HG03460 (cell line): ENCODE measurements around the gene DLX3.

Experiments
- ATAC-seq: cut with Tn5 transposase; IDR thresholded peaks from one replicate; pipeline ENCODE4 v1.9.1; 2021; ENCODE audit not compliant: unreplicated experiment

The DLX3 gene

GRCh38 chr17:50024808-50025207 is 29.8 kb upstream of the DLX3 start:
- no peak for ATAC-seq

- no peak for ATAC-seq
Observed at GRCh38 chr17:50023520-50023919, 28.5 kb upstream of the DLX3 start.

GRCh38 chr17:50022463-50023130 is 27.6 kb upstream of the DLX3 start:
- no peak for ATAC-seq

- ATAC-seq, result no peak
Observed at GRCh38 chr17:50021681-50022370, 26.8 kb upstream of the DLX3 start.

- ATAC-seq, result no peak
Observed at GRCh38 chr17:50020841-50021599, 26.0 kb upstream of the DLX3 start.

- ATAC-seq, result no peak
Observed at GRCh38 chr17:50018909-50019308, 23.9 kb upstream of the DLX3 start.

- no peak for ATAC-seq
Observed at GRCh38 chr17:50015146-50015545, 20.1 kb upstream of the DLX3 start.

- no peak for ATAC-seq
Observed at GRCh38 chr17:50014471-50015088, 19.6 kb upstream of the DLX3 start.

- no peak for ATAC-seq
Observed at GRCh38 chr17:50013079-50013478, 18.1 kb upstream of the DLX3 start.

GRCh38 chr17:50009282-50009681 is 14.3 kb upstream of the DLX3 start:
- ATAC-seq, result no peak

GRCh38 chr17:50003911-50004310 is 8.9 kb upstream of the DLX3 start:
- ATAC-seq, result no peak

GRCh38 chr17:49998836-49999511 is 4.0 kb upstream of the DLX3 start:
- ATAC-seq, result no peak

- ATAC-seq, result no peak
Observed at GRCh38 chr17:49997773-49998703, 3.0 kb upstream of the DLX3 start.

- ATAC-seq, result no peak
Observed at GRCh38 chr17:49997301-49997650, 2.3 kb upstream of the DLX3 start.

- ATAC-seq, result no peak
Observed at GRCh38 chr17:49996495-49997300, 1.7 kb upstream of the DLX3 start.

- no peak for ATAC-seq
Observed at GRCh38 chr17:49996121-49996494, 1.1 kb upstream of the DLX3 start.

- no peak for ATAC-seq
Observed at GRCh38 chr17:49994085-49995054, 654 bp downstream of the DLX3 start.

GRCh38 chr17:49993423-49994060 is 1.5 kb downstream of the DLX3 start:
- no peak for ATAC-seq
